GM19193 (cell line): ENCODE results near the gene AP2B1.

ENCODE experiments used
- POLR2A ChIP-seq: IDR thresholded peaks from 4 replicates; pipeline ENCODE4 v1.6.1; 2011; ENCODE audit not compliant: insufficient read depth, insufficient read length; ENCODE audit errors: extremely low read depth

The AP2B1 gene

DNA sequence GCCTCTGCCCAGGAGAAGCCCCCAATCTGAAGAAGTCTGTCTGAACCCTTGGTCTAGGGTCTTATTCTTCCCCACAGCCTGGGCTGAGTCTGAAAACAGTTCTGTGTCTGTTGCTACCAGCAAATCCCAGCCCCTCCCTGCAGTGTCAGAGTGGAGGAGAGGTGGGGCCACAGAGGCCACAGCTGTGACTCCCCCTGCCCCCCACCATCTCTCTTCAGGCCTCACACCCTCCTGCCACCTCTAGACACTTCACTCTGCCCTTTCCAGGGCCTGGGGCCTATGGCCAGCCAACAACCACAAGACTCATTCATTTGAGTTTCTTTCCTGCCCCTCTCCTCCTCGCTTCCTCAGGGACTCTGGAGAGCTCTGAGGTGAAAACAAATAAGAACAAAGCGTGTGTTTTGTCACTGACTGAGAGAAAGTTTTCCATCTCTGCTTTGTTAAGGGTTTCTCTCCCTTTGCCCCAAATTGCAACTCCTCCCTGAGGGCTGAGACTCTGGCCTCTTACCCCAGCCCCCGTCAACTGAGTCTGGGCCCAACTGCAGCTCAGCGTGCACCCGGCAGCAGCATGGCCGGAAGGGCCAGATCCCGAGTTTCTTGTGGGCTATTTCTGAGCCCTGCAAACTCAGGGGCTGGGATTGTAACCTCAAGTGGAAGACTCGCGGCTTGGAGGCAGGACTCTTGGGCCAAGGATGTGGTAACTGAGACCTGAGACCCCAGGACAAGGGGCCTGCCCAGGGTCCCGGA lies 186.7 kb downstream of the AP2B1 start:
- TF ChIP-seq POLR2A: no peak

DNA sequence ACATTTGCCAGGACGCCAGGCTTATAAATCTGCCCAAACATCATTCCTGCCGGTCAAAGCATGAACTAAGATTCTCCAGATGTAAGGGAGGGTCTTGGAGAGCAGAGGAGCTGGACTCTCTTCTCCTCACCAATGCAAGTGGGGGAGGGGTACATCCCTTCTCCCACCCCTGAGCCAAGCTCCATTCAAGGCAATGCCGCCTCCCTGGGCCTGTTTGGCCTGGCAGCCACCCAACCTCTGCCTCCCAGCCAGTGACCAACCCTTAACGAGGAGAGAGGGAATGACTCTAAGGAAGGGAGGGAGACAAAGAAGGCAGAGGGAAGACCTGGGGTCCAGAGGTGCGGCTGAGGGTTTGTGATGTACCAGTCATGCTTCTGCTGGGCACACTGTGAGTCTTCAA lies 187.4 kb downstream of the AP2B1 start:
- TF ChIP-seq POLR2A: no peak

DNA sequence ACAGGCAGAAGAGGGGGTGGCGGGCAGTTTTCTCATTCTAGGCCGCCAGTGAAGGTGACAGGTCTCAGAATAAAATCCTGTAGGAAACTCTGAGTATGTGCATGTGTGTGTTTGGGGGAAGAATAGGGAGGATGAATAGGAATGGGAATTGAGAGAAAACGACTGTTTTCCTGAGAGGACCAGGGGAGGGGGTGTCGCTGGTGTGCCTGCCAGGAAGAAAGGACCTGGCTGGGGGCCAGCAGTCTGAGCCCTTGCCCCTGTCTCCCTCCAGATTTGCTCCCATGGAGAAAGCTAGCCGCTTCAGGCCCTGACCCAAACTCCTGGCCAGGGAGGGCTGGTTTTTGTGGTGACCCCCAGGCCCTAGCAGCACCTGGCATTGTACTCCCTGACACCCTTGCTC lies 187.9 kb downstream of the AP2B1 start:
- TF ChIP-seq POLR2A: no peak

DNA sequence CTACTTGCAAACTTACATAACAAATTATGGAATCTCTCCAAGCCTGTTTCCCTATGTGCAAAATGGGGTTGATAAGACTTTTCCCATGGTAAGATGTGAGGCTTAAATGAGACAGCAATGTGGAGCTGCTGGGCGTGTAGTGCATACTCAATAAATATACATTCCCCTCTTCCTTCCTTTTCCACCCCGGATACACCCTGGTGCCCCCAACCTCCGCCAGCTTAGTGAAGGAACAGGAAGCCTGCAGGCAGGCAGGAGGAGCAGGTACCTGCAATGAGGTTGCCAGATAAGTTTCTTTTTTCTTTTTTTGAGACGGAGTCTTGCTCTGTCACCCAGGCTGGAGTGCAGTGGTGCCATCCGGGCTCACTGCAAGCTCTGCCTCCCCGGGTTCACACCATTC lies 188.5 kb downstream of the AP2B1 start:
- no peak for TF ChIP-seq POLR2A
